Stimulated activated naive CD4-positive, alpha-beta T cell treated with Interleukin-2 at 50 U/mL for 16 hours (primary cell): Measurements from ENCODE around the gene VTN.

Source experiments
- DNase-seq: peaks from one replicate; lab custom pipeline; 2025; lab: John Stamatoyannopoulos, UW

VTN gene

DNA sequence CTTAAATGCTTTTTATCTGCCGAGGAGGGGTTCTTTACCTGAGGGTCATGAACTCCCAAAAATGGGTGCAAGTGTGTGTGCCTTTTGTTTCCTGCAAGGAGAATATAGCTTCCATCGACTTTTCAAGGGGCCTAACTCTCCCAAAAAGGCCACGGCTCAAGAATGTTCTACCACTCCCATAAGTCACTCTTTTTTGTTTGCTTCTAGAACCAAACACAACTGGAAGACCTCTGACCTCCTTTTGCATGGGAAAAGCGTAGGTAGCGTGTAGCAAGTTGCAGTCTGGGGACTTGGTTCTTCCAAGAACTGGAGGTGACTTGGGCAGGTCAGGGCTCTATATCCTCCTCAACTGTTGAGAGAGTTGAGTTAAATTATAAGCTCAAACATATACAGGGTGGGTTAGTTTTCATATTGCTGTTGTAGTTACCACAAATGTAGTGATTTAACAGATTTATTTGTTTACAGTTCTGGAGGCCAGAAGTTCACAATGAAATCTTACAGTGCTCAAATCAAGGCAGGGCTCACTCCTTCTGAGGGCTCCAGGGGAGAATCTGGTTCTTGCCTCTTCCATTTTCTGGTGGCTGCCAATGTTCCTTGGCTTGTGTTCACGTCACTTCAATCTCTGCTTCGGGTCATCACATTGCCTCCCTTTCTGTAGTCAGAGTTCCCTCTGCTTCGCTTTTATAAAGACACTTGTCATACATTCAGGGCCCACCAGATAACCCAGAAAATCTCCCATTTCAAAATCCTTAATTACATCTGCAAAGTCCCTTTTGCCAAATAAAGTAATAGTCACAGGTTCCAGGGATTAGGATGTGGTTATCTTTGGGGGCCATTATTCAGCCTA is 49.7 kb downstream of the VTN start:
- no peak for DNase-seq

DNA sequence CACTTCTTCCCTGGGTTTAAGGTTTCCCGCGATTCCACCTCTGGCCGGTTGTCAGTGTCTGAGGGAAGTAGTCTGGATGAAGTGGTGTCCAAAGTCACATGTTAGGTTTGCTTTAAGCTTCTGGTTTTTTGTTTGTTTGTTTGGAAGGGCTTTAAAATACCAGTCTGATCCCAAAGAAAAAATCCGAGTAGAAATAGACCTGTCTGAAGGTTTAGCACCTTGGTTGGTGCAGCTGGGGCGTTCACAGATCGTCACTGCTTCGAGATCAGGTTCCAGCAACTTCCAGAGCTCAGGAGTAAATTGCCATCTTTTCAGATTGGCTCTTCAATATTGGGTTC is 50.5 kb downstream of the VTN start:
- no peak for DNase-seq

DNA sequence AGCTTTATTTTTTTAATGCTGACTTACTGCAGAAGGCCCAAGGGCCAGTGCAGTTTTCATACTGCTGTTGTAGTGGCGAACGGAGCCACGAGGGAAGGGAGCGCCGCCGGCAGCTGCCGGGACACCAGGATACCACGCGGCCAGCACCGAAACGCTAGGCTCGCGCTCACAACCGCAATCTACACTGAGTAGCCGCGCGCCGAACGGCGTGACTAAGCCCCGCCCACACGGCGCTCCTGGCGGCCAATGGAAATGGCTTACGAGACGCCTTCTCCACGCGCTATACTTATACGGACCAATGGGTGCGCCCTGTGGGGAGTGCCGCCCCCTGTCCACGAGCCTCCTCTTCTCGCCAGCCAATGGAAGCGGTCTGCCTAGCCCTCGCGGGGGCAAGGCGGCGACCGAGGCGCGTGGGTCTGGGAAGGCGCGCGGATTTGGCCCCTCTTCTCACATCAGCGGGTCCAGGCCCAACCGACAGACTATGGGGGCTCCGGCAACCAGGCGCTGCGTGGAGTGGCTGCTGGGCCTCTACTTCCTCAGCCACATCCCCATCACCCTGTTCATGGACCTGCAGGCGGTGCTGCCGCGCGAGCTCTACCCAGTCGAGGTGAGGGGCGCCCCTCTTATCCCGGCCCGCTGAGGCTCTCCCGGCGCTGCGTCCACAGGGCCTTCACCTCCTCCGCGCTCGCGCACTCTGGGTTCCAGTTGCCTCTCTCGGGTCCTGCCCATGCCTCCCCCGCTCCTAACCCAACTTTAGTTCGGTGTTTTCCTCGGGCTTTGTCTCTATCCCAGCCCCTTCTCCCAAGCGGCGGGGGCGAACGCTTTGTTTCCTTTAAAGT is 51.1 kb downstream of the VTN start, which contains the start of gene TMEM97:
Gene TMEM97 (plus strand): TSS at position 442 of the 839 bp plus-strand sequence. CDS start 40 bp downstream, at position 482.
- DNase-seq: peak; percentile 97

DNA sequence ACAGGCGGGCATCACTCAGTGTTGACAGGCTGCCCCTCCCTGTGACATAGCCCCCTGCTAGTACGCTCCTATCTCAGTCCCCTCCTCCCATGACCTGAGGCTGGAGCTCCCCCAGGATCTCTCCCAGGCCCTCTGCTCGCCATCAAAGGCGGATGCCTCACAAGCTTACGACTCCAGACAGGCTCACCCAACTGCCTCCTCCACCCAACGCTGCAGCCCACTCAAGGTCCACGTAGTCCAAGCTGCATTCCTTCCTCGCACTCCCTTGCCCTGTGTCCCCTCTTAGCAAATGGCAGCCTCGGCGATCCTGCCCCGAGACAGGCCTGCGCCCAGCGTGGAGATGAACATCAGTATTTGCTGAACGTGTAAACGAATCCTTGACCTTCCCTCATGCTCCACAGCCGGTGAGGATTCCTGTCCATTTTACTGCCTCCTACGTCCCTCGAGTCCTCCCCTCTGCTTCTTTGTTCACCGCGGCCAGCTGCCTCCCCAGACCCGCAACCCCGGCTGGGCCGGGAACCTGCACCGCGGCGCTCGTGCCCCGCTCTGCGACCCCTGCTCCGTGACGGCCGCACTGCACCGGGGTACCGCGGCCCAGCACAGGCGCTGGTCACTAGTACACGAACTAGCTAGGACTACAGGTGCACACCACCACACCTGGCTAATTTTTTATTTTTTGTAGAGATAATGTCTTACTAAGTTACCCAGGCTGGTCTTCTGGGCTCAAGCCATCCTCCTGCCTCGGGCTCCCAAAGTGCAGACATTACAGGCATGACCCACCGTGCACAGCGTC is 51.9 kb downstream of the VTN start:
- no peak for DNase-seq
